Chondrocyte (in vitro differentiated cells): Measurements from ENCODE around the gene TNFAIP3. TPM values are rescaled to one million over a fixed set of nuclear protein-coding genes. Genes with fewer than 3 reads are reported as not detected.

ENCODE experiments used
- DNase-seq: peaks from one replicate; pipeline ENCODE4 v3.0.0; 2021; ENCODE audit warnings: mixed read lengths, low spot score
- H3K27ac Mint-ChIP-seq: one replicate; pipeline ENCODE4 v1.8.0; 2021; ENCODE audit warnings: mild to moderate bottlenecking, moderate library complexity, mixed read lengths; ENCODE audit not compliant: unreplicated experiment
- H3K27me3 Mint-ChIP-seq: 2 replicates; pipeline ENCODE4 v1.8.0; 2021; ENCODE audit warnings: low read depth, mixed read lengths
- H3K36me3 Mint-ChIP-seq: 2 replicates; pipeline ENCODE4 v1.8.0; 2021; ENCODE audit warnings: low read depth, mixed read lengths
- H3K4me1 Mint-ChIP-seq: 2 replicates; pipeline ENCODE4 v1.8.0; 2021; ENCODE audit warnings: low read depth, mild to moderate bottlenecking, mixed read lengths
- H3K4me3 Mint-ChIP-seq: one replicate; pipeline ENCODE4 v1.8.0; 2021; ENCODE audit warnings: mild to moderate bottlenecking, moderate library complexity, mixed read lengths; ENCODE audit not compliant: unreplicated experiment
- H3K9me3 Mint-ChIP-seq: 2 replicates; pipeline ENCODE4 v1.8.0; 2021; ENCODE audit warnings: low read depth, mixed read lengths
- long read RNA-seq: library from polyadenylated mRNA; stranded (forward); transcript quantifications from one replicate; pipeline ENCODE4 v2.0.0, GENCODE V29; 2021
- total RNA-seq: library from RNA; stranded (reverse); gene quantifications from 3 replicates; pipeline ENCODE4 v1.2.1, GENCODE V29; 2021
- TF ChIP-seq, protein P1 (sequence below): fragments of 200-600 bp; sonication (generic); IDR thresholded peaks from 2 replicates; pipeline ENCODE4 v1.5.0; 2021; ENCODE audit warnings: antibody characterized with exemption, mild to moderate bottlenecking, moderate library complexity

Gene TNFAIP3
- total RNA-seq = 6.4 to 11.0 TPM (median 7.2 TPM) in 3 replicates
- long read RNA-seq, full-length matches to known transcripts = 2 of 7 reads
- long read RNA-seq, partial matches to known transcripts = 0 of 7 reads
- long read RNA-seq, other reads (novel, unspliced or antisense) = 5 of 7 reads

DNA sequence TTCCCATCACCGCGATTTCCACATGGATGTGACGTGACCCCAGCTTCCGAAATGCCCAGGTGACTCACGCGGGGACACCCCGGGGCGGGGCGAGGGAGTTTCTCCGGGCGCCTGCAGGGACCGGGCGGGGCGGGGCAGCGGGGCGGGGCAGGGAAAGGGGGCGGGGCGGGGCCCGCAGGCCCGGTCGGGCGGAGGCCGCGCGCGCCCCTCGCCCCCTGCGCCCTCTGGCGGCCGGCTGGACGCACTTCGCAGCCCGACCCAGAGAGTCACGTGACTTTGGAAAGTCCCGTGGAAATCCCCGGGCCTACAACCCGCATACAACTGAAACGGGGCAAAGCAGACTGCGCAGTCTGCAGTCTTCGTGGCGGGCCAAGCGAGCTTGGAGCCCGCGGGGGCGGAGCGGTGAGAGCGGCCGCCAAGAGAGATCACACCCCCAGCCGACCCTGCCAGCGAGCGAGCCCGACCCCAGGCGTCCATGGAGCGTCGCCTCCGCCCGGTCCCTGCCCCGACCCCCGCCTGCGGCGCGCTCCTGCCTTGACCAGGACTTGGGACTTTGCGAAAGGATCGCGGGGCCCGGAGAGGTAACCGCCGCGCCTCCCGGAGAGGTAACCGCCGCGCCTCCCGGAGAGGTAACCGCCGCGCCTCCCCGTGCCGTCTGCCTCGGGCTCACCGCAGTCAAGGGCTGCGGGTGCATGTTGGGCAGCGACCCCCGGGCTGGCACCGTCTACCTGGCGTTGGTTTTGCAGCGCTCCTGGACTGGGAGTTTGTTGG lies at the start of gene TNFAIP3:
Gene TNFAIP3 (plus strand): TSS at position 346 of the 771 bp plus-strand sequence. CDS start 3,969 bp downstream, outside the sequence.
- peaks cover 54% of the 10 kb centered on the region for H3K4me1 Mint-ChIP-seq
- TF ChIP-seq, protein P1, sequence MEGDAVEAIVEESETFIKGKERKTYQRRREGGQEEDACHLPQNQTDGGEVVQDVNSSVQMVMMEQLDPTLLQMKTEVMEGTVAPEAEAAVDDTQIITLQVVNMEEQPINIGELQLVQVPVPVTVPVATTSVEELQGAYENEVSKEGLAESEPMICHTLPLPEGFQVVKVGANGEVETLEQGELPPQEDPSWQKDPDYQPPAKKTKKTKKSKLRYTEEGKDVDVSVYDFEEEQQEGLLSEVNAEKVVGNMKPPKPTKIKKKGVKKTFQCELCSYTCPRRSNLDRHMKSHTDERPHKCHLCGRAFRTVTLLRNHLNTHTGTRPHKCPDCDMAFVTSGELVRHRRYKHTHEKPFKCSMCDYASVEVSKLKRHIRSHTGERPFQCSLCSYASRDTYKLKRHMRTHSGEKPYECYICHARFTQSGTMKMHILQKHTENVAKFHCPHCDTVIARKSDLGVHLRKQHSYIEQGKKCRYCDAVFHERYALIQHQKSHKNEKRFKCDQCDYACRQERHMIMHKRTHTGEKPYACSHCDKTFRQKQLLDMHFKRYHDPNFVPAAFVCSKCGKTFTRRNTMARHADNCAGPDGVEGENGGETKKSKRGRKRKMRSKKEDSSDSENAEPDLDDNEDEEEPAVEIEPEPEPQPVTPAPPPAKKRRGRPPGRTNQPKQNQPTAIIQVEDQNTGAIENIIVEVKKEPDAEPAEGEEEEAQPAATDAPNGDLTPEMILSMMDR = peak; percentile 84
- peak within 1 kb of the TSS; percentile 94 for H3K27ac Mint-ChIP-seq

DNA sequence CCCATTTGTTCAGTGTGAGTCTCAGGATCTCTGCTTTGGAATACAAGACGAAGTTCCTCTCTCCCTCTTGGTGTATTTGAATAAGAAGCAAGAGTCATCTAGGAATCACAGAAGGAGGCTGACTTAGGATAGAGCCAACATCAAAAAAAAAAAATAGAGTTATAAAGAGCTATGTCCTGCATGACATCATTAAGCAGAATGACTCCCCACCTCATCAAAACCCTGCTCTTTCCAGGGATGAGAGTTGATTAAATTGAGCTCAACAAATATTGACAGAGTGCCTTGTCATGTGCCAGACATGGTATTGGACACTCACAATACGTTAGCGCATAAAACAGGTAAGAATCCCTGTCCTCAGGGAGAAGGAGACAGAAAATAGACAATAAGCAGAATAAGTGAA lies 48.6 kb upstream of the TNFAIP3 start:
- TF ChIP-seq, protein P1 = no peak
- Mint-ChIP-seq H3K4me1 (peaks cover 13% of the 10 kb centered on the region), H3K27ac (no peak overlapping the region), H3K27me3 (no peaks in the 10 kb centered on the region), H3K4me3 (no peak overlapping the region), H3K36me3 (no peaks in the 10 kb centered on the region), H3K9me3 (no peaks in the 10 kb centered on the region)
- no peak for DNase-seq

More for the DNA sequence above, at the start of gene TNFAIP3:
- Mint-ChIP-seq H3K27me3 (no peaks in the 10 kb centered on the region), H3K4me3 (peak within 1 kb of the TSS; percentile 87), H3K9me3 (no peaks in the 10 kb centered on the region), H3K36me3 (no peaks in the 10 kb centered on the region)
- peak; percentile 93 for DNase-seq

DNA sequence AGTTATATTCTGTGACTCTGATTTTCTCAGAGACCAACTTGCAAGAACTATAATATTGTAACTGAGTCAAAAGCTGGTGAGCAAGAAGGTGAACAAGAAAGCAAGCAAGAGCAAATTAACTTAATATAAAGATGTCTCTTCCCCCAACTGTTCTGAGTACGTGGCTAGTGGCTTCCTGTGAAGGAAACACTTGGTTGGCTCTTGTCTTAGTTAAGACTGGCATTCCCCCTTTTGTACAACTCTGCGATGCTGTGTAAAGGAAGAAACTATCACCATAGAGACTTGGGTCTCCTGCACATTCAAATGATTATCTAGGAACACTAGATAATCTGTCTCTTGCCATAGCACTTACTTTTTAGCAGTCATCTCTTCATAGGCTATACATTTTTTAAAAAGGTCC lies 47.3 kb upstream of the TNFAIP3 start:
- peaks cover 22% of the 10 kb centered on the region for H3K4me1 Mint-ChIP-seq
- DNase-seq = no peak

DNA sequence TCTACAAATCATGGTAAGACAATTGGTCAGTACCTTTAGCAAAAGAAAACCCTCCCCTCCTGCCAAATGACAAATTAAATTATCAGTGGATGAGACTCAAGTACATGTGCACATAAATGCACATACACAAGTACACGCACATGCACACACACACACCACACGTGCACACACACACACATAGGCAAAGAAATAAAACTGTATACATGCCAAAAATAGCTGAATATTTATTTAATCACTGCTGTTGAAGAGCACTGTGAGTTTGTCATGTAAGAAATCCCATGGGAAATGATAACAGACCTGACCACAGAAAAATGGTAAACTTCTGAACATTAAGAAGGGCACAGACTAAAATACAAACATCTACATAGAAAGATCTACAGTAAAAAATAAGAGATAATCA lies 46.6 kb upstream of the TNFAIP3 start:
- no peak for DNase-seq
- Mint-ChIP-seq H3K9me3 (no peaks in the 10 kb centered on the region), H3K4me3 (no peak overlapping the region)

More for the DNA sequence above, 47.3 kb upstream of the TNFAIP3 start:
- no peaks in the 10 kb centered on the region for H3K27me3 Mint-ChIP-seq
- H3K4me3 Mint-ChIP-seq = no peak overlapping the region
- no peaks in the 10 kb centered on the region for H3K9me3 Mint-ChIP-seq
- H3K36me3 Mint-ChIP-seq = no peaks in the 10 kb centered on the region
- H3K27ac Mint-ChIP-seq = no peak overlapping the region
- TF ChIP-seq, protein P1 = no peak

DNA sequence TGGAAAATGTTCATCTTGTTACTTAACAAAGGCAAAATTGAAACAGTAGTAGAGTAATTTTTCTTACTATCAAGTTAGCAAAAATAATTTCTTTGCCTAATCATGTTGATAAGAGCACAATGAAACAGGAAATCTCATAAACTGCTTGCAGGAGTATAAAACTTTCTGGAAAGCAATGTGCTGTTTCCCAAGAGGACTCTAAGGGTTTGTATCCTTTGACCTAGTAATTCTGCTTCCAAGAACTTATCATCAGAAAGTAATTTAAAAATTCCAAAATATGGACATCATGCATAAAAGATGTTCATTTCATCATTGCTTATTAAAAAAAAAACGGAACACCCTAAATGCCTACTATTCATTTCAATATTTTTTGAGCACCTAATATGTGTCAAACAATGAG lies 46.1 kb upstream of the TNFAIP3 start:
- H3K36me3 Mint-ChIP-seq = no peaks in the 10 kb centered on the region
- TF ChIP-seq, protein P1 = no peak
- H3K27me3 Mint-ChIP-seq = no peaks in the 10 kb centered on the region
- no peak for DNase-seq
- no peak overlapping the region for H3K4me3 Mint-ChIP-seq
- no peak overlapping the region for H3K27ac Mint-ChIP-seq
- peaks cover 22% of the 10 kb centered on the region for H3K4me1 Mint-ChIP-seq
- H3K9me3 Mint-ChIP-seq = no peaks in the 10 kb centered on the region

More for the DNA sequence above, 46.6 kb upstream of the TNFAIP3 start:
- H3K27ac Mint-ChIP-seq = no peak overlapping the region
- TF ChIP-seq, protein P1 = no peak
- H3K27me3 Mint-ChIP-seq = no peaks in the 10 kb centered on the region
- H3K36me3 Mint-ChIP-seq = no peaks in the 10 kb centered on the region
- H3K4me1 Mint-ChIP-seq = peaks cover 22% of the 10 kb centered on the region
